Activated naive CD8-positive, alpha-beta T cell treated with anti-CD3 and anti-CD28 coated beads for 36 hours (primary cell): ENCODE data around the gene ZNF341. TPM values are rescaled to one million over a fixed set of nuclear protein-coding genes. Genes with fewer than 3 reads are reported as not detected.
"Not testable (repeated sequence)": the region's sequence is repeated elsewhere in the genome, so short reads cannot be mapped to it uniquely, and the experiment has no call there.

Source experiments
- DNase-seq: peaks from one replicate; pipeline ENCODE4 v3.0.0; 2021
- H3K27ac Mint-ChIP-seq: one replicate; pipeline ENCODE4 v1.8.0; 2022; ENCODE audit warnings: mild to moderate bottlenecking, moderate library complexity, mixed read lengths
- H3K27me3 Mint-ChIP-seq: one replicate; pipeline ENCODE4 v1.8.0; 2022; ENCODE audit warnings: mild to moderate bottlenecking, mixed read lengths
- H3K36me3 Mint-ChIP-seq: one replicate; pipeline ENCODE4 v1.8.0; 2021; ENCODE audit warnings: mild to moderate bottlenecking, mixed read lengths
- H3K4me1 Mint-ChIP-seq: one replicate; pipeline ENCODE4 v1.8.0; 2021; ENCODE audit warnings: mixed read lengths
- H3K4me3 Mint-ChIP-seq: one replicate; pipeline ENCODE4 v1.8.0; 2022; ENCODE audit warnings: mild to moderate bottlenecking, moderate library complexity, mixed read lengths
- H3K9me3 Mint-ChIP-seq: one replicate; pipeline ENCODE4 v1.8.0; 2022; ENCODE audit warnings: mixed read lengths
- total RNA-seq, 2 experiments: library from RNA; stranded (reverse); gene quantifications; one replicate each; pipeline ENCODE4 v1.2.3, GENCODE V29; 2021

Gene ZNF341
- total RNA-seq, 2 experiments from 2014 or later, result 3.7 TPM

DNA sequence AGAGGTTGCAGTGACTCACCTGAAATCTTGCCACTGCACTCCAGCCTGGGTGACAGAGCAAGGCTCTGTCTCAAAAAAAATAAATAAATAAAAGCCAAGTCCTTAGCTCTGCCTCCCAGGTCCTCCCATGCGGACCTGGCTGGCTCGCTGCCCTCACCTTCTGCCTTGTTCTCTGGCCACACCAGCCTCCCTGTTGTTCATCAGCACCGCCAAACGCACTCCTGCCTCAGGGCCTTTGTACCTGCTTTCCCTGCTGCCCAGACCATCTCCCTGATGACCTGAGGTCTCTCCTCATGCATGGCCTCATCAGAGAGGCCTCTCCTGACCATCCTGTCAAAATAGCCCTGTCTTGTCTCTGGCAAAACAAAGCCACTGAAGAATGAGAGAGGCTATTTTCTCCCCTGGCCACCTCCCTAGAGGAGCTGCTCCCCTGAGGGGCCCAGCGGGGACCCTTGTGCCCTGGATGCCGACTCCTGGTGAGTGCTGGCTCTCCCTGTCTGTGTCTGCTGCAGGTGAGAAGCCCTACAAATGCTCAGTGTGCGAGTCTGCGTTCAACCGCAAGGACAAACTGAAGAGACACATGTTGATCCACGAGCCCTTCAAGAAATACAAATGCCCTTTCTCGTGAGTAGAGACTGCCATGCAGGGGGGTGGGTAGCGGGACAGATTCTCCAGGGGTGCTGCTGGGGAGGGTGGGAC, 56.7 kb downstream of the ZNF341 start:
- H3K27me3 Mint-ChIP-seq, result no peaks in the 10 kb centered on the region
- no peaks in the 10 kb centered on the region for H3K9me3 Mint-ChIP-seq
- H3K36me3 Mint-ChIP-seq, result peaks cover 4% of the 10 kb centered on the region
- DNase-seq, result no peak
- peaks cover 8% of the 10 kb centered on the region for H3K4me1 Mint-ChIP-seq
- no peak overlapping the region for H3K4me3 Mint-ChIP-seq
- no peak overlapping the region for H3K27ac Mint-ChIP-seq

DNA sequence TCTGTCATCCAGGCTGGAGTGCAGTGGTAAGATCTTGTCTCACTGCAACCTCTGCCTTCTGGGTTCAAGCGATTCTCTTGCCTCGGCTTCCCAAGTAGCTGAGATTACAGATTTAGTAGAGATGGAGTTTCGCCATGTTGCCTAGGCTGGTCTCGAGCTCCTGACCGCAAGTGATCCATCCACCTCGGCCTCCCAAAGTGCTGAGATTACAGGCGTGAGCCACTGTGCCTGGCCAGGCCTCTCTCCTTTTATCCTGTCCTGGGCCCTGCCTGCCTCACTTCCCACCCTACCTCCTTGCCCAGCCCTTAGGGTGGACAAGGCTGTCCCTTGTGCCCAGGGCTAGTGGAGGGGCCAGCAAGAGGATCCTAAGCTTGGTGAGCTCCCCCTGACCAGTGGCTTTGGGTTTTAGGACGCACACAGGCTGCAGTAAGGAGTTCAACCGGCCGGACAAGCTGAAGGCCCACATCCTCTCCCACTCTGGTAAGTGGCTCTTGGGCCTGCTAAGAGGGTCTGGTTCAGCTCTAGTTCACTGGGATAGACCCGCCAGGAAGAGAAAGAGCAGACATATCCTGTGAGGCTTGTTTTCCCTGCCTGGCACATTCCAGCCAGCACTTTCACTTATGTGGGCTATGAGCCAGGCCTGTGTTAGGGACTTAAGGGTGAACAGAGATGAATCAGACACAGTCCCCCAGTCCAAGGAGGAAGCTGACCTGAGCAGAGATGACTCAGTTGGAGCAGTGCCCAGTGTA, 57.5 kb downstream of the ZNF341 start:
- peaks cover 4% of the 10 kb centered on the region for H3K36me3 Mint-ChIP-seq
- no peak overlapping the region for H3K27ac Mint-ChIP-seq
- DNase-seq, result no peak
- peaks cover 8% of the 10 kb centered on the region for H3K4me1 Mint-ChIP-seq
- no peaks in the 10 kb centered on the region for H3K9me3 Mint-ChIP-seq
- no peaks in the 10 kb centered on the region for H3K27me3 Mint-ChIP-seq
- H3K4me3 Mint-ChIP-seq, result no peak overlapping the region

DNA sequence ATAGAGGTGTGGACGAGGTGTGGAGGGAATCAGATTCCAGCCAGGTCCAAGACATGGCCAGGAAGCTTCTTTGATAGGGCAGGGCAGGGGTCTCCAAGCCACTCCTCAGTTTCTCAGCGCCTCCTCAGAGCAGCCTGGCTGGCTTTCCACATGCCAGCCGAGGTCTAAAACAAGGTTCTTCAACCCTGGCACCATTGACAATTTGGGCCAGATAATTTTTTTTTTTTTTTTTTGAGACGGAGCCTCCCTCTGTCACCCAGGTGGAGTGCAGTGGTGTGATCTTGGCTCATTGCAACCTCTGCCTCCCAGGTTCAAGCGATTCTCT, 58.0 kb downstream of the ZNF341 start:
- no peak for DNase-seq
- Mint-ChIP-seq H3K4me1 (peaks cover 8% of the 10 kb centered on the region), H3K36me3 (peaks cover 4% of the 10 kb centered on the region), H3K27ac (no peak overlapping the region), H3K4me3 (no peak overlapping the region), H3K27me3 (no peaks in the 10 kb centered on the region), H3K9me3 (no peaks in the 10 kb centered on the region)

DNA sequence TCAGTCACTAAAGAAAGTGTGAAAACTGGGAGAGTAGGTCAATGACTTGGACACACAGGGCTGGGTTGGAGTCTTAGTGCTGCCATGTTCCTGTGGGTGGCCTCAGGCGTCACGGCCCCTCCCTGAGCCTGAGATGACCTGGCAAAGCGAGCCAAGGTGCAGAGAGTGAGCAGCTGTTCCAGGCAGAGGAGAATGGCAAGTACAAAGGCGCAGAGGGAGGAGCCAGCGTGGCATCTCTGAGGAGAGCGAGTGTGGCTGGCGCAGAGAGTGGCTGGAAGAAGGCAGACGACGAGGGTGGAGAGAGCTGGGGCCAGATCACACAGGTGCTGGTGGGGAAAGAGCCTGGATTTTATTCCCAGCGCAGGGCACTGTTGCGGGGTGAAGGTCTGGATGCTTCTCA, 58.8 kb downstream of the ZNF341 start:
- no peaks in the 10 kb centered on the region for H3K27me3 Mint-ChIP-seq
- DNase-seq, result no peak
- no peak overlapping the region for H3K4me3 Mint-ChIP-seq
- H3K36me3 Mint-ChIP-seq, result peaks cover 4% of the 10 kb centered on the region
- no peaks in the 10 kb centered on the region for H3K9me3 Mint-ChIP-seq
- peak overlapping the region; percentile 25 for H3K27ac Mint-ChIP-seq
- H3K4me1 Mint-ChIP-seq, result peaks cover 8% of the 10 kb centered on the region

DNA sequence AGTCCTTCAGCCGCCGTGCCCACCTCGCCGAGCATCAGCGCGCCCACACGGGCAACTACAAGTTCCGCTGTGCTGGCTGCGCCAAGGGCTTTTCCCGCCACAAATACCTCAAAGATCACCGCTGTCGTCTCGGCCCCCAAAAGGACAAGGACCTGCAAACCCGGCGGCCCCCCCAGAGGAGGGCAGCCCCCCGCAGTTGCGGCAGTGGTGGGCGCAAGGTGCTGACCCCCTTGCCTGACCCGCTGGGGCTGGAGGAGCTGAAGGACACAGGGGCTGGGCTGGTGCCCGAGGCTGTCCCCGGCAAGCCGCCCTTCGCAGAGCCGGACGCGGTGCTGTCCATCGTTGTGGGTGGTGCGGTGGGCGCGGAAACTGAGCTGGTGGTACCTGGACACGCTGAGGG, 59.2 kb downstream of the ZNF341 start:
- H3K27ac Mint-ChIP-seq, result no peak overlapping the region
- no peak for DNase-seq
- H3K4me3 Mint-ChIP-seq, result no peak overlapping the region
- no peaks in the 10 kb centered on the region for H3K27me3 Mint-ChIP-seq
- H3K36me3 Mint-ChIP-seq, result peaks cover 4% of the 10 kb centered on the region
- H3K9me3 Mint-ChIP-seq, result no peaks in the 10 kb centered on the region
- H3K4me1 Mint-ChIP-seq, result peaks cover 8% of the 10 kb centered on the region

DNA sequence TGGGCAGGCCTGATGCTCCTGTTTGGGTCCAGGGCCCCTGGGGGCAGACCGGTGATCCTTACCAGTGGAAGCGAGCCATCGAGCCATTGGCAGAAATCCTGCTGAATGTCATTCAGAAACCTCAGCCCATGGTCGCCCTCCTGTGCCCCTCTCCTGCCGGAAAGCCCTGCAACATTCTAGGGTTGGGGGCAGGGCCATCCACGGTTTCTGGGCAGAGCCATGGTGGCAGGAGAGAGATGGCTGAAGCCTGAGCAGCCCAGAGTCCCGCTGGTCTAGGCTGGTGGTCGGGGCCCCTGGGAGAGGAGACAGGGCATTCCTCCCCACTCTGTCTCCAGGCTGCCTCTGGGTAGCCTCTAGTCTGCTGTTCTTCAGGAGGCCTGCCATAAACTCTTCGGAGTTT, 59.7 kb downstream of the ZNF341 start:
- Mint-ChIP-seq H3K9me3 (no peaks in the 10 kb centered on the region), H3K36me3 (peaks cover 4% of the 10 kb centered on the region), H3K4me1 (peaks cover 8% of the 10 kb centered on the region), H3K27me3 (no peaks in the 10 kb centered on the region), H3K27ac (no peak overlapping the region), H3K4me3 (no peak overlapping the region)
- no peak for DNase-seq

DNA sequence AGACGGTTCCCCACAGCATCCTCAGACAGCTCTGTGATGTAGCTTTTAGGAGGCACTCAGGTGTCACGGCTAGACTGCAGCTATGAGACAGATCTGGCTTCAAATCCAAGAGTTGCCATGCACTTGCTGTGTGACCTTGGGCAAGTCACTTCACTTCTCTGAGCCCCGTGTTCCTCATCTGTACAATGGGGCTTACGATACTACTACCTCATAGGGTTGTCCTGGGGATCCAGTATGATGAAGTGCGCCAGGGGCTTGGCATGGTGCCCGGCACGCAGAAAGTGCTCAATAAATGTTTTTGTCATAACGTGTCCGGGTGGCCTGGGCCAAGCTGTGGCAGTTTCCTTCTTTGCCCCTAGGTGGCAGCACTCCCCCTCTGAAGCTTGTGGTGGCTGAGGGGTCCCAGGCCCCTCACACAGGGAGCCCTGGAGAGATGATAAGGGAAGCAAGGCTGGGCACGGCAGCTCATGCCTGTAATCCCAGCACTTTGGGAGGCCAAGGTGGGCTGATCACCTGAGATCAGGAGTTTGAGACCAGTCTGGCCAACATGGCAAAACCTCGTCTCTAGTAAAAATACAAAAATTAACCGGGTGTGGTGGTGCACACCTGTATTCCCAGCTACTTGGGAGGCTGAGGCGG, 60.3 kb downstream of the ZNF341 start:
- no peak overlapping the region for H3K4me3 Mint-ChIP-seq
- peaks cover 4% of the 10 kb centered on the region for H3K36me3 Mint-ChIP-seq
- no peak overlapping the region for H3K27ac Mint-ChIP-seq
- H3K27me3 Mint-ChIP-seq, result no peaks in the 10 kb centered on the region
- peaks cover 8% of the 10 kb centered on the region for H3K4me1 Mint-ChIP-seq
- no peaks in the 10 kb centered on the region for H3K9me3 Mint-ChIP-seq
- DNase-seq, result peak; percentile 39

- H3K4me1 Mint-ChIP-seq, DNase-seq, H3K4me3 Mint-ChIP-seq, H3K9me3 Mint-ChIP-seq, H3K36me3 Mint-ChIP-seq, H3K27ac Mint-ChIP-seq, H3K27me3 Mint-ChIP-seq: not testable (repeated sequence)
Measured at GRCh38 chr20:33792598-33792989, 60.8 kb downstream of the ZNF341 start.

- Mint-ChIP-seq H3K4me3 (no peak overlapping the region), H3K27ac (no peak overlapping the region), H3K27me3 (no peaks in the 10 kb centered on the region), H3K36me3 (peaks cover 4% of the 10 kb centered on the region), H3K9me3 (no peaks in the 10 kb centered on the region), H3K4me1 (peaks cover 2% of the 10 kb centered on the region)
- no peak for DNase-seq
Measured at GRCh38 chr20:33793011-33793931, 61.5 kb downstream of the ZNF341 start.

DNA sequence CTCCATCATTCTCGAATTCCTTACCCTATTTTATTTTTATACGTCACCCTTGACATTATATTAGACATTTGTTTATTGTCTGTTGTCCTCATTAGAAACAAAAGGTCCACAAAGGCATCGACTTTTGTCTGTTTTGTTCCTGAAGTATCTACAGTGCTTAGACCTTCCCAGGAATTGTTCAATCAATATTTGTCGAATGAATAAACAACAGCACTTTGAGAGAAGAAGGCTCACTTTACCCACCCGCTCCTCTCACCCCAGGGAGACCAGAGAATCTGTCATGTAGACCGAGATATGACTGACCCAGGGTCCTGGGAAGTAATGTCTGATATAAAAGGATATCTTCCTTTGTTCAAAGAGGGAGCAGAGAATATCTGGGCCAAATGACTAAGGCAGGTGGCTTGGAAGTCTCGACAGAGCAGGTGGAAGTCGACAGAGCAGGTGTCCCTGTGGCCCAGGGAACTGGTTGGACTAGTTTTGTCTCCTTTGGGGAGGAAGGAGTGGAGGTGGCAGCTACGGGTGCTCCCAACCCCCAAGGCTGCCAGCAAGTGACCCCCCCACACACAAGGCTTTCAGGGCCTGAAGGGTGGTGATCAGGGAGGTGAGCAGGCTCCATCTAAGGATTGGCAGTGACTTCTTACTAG, 64.6 kb downstream of the ZNF341 start:
- no peaks in the 10 kb centered on the region for H3K9me3 Mint-ChIP-seq
- no peak overlapping the region for H3K4me3 Mint-ChIP-seq
- H3K27ac Mint-ChIP-seq, result no peak overlapping the region
- H3K27me3 Mint-ChIP-seq, result no peaks in the 10 kb centered on the region
- no peaks in the 10 kb centered on the region for H3K36me3 Mint-ChIP-seq
- no peak for DNase-seq
- H3K4me1 Mint-ChIP-seq, result peaks cover 2% of the 10 kb centered on the region

GRCh38 chr20:33796907-33797544, 65.2 kb downstream of the ZNF341 start:
- DNase-seq, result no peak
- H3K4me3 Mint-ChIP-seq, result no peak overlapping the region
- no peaks in the 10 kb centered on the region for H3K27me3 Mint-ChIP-seq
- H3K9me3 Mint-ChIP-seq, result no peaks in the 10 kb centered on the region
- no peaks in the 10 kb centered on the region for H3K36me3 Mint-ChIP-seq
- no peak overlapping the region for H3K27ac Mint-ChIP-seq
- peaks cover 2% of the 10 kb centered on the region for H3K4me1 Mint-ChIP-seq

DNA sequence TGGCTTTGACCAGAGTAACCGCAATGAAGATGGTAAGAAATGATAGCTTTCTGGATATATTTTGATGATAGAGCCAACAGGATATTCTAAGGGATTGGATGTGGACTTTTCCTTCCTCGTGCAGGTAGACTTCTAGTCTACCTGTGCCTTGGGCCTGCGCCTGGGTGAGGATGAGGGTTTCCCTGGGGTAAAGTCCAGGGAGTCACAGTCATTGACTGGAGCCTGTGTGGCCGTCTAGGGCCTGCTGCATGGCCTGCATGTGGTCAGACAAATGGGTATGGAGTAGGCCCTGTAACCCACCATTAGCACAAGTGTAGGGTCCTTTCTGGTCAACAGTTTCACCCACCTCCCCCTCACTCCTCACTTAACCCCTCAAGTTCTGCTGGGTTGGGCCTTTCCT, 66.6 kb downstream of the ZNF341 start:
- no peak for DNase-seq
- Mint-ChIP-seq H3K27ac (no peak overlapping the region), H3K36me3 (no peaks in the 10 kb centered on the region), H3K27me3 (no peaks in the 10 kb centered on the region), H3K9me3 (no peaks in the 10 kb centered on the region), H3K4me1 (no peaks in the 10 kb centered on the region), H3K4me3 (no peak overlapping the region)

DNA sequence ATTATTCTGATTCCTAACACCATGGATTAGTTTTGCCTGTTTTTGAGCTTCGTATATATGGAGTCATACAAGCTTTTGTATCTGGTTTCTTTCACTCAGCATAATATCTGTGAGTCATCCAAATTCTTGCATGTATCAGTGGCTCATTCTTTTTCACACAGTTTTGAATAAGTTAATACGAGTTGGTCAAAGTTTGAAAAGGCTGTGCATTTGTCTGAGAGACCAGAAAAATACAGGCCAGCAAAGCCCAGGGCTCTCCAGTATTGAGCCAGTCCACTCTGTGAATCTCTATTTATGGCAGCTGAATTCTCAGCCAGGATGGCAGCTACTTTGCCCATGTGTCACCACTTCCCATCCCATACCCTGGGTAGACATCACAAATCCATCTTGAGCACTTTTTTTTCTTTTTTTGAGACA, 72.1 kb downstream of the ZNF341 start:
- H3K9me3 Mint-ChIP-seq, result no peaks in the 10 kb centered on the region
- DNase-seq, result no peak
- no peaks in the 10 kb centered on the region for H3K4me1 Mint-ChIP-seq
- no peak overlapping the region for H3K27ac Mint-ChIP-seq
- H3K4me3 Mint-ChIP-seq, result no peak overlapping the region
- no peaks in the 10 kb centered on the region for H3K27me3 Mint-ChIP-seq
- no peaks in the 10 kb centered on the region for H3K36me3 Mint-ChIP-seq

- no peak overlapping the region for H3K27ac Mint-ChIP-seq
- peaks cover 17% of the 10 kb centered on the region for H3K36me3 Mint-ChIP-seq
- DNase-seq, result no peak
- H3K4me3 Mint-ChIP-seq, result no peak overlapping the region
- no peaks in the 10 kb centered on the region for H3K27me3 Mint-ChIP-seq
- peaks cover 13% of the 10 kb centered on the region for H3K4me1 Mint-ChIP-seq
- H3K9me3 Mint-ChIP-seq, result no peaks in the 10 kb centered on the region
Measured at GRCh38 chr20:33808388-33808787, 76.6 kb downstream of the ZNF341 start.
